ENCODE measurements around the gene CST2.
"Not testable (repeated sequence)": the region's sequence is repeated elsewhere in the genome, so short reads cannot be mapped to it uniquely, and the experiment has no call there.

Gene CST2, protein sequence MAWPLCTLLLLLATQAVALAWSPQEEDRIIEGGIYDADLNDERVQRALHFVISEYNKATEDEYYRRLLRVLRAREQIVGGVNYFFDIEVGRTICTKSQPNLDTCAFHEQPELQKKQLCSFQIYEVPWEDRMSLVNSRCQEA

GRCh38 chr20:23826541-23827021 is at the start of gene CST2:
TSS of gene CST2 (minus strand) at chr20:23826729. CDS start at chr20:23826660, 69 bp downstream.
- DNase-seq (ENCODE audit: low read depth in 2 of 2): no peak

DNA sequence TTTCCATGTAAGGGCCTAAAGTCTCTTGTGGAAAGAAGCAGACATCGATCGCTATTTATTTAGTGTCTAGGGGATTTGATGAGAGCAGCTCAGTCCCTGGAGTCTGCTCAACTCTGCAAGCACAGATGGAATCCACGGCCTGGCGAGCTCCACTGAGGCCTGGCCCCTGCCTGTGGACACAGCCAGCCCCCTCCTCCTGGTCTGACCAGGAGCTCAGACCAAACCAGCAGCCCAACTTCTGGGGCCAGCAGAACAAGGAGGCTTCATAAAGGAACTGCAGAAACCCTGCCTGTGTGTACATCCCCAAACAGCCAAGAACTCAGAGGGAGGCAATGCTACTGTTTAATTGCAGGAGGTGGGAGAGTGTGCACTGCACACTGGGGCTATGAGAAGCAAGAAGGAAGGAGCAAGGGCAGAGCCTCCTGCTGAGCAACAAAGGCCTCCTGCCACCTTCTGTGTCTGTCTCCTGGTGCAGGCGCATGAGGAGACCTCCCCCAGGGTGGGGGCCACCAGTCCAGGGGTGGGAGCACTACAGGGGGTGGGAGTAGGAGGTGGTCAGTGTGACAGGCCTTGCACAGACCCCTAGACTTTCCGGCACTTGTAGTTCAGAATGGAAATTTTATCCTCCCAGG is 49.2 kb upstream of the CST2 start:
- DNase-seq (ENCODE audit: low read depth in 2 of 2): no peak

DNA sequence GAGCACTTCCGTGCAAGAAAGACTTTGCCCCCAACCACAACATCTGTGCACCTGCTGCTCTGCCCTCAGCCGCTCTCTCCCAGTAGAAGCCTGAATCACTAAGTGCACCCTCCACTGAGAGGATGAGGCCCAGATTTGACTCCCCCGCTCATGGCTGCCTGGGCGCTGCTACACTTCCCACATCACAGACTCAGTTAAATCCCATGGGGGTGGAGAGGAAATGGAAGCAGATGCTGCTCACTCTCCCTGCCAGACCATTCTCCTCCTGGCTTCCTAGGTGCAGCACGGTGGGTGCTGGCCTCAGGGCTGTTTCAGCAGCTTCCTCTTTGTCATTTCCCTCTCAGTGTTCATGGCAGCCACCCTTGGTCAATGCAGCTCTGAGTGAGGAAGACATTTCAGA is 48.2 kb upstream of the CST2 start:
- no peak for DNase-seq (ENCODE audit: low read depth in 2 of 2)

- DNase-seq (ENCODE audit: low read depth in 2 of 2): no peak
These were observed 47.0 kb upstream of the CST2 start for GRCh38 chr20:23873370-23874015.

DNA sequence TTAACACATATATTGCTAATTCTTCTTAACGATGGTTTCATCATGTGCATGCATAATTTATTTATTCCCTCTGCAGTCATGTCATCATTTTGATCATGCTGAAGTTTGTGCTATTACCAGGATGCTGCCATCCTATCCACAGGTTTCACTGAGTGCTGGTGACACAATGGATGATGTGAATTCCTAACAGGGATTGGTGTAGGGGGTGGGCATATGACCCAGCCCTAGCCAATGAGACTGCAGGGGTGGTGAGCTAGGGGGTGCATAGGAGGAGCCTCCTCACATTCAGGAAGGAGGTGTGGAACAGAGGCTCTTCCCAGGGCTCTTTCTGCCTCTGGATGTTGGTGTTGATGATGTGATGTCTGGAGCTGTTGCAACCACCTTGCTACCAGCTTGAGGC is 45.5 kb upstream of the CST2 start:
- no peak for DNase-seq (ENCODE audit: low read depth in 2 of 2)

GRCh38 chr20:23870461-23870860 is 43.9 kb upstream of the CST2 start:
- DNase-seq (ENCODE audit: low read depth in 2 of 2): no peak

DNA sequence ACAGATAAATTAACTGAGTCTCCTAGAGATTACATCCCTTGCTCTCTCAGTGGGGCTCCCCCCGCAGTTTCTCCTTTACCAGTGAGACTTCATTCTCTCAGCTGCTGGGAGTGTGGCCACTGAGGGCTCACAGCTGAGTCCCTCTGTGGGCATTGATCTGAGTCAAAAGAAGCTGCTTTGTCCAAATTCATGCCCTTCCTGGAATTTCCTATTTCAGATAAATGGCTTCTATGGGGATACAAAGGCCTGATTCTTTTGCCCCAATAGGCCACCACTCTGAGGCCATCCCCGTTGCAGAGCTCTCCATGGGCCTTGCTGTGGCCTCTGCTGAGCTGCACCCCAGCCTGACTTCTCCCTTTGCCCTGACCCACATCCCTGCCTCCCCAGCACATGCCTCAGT is 43.0 kb upstream of the CST2 start:
- DNase-seq (ENCODE audit: low read depth in 2 of 2): no peak

- DNase-seq (ENCODE audit: low read depth in 2 of 2): no peak
These were observed 41.8 kb upstream of the CST2 start for GRCh38 chr20:23868321-23868720.

- no peak for DNase-seq (ENCODE audit: low read depth in 2 of 2)
These were observed 40.7 kb upstream of the CST2 start for GRCh38 chr20:23867152-23867776.

GRCh38 chr20:23860771-23861170 is 34.2 kb upstream of the CST2 start:
- not testable (repeated sequence) for DNase-seq (ENCODE audit: low read depth in 2 of 2)

GRCh38 chr20:23857962-23858595 is 31.6 kb upstream of the CST2 start:
- no peak for DNase-seq (ENCODE audit: low read depth in 2 of 2)

GRCh38 chr20:23856736-23857135 is 30.2 kb upstream of the CST2 start:
- no peak for DNase-seq (ENCODE audit: low read depth in 2 of 2)

DNA sequence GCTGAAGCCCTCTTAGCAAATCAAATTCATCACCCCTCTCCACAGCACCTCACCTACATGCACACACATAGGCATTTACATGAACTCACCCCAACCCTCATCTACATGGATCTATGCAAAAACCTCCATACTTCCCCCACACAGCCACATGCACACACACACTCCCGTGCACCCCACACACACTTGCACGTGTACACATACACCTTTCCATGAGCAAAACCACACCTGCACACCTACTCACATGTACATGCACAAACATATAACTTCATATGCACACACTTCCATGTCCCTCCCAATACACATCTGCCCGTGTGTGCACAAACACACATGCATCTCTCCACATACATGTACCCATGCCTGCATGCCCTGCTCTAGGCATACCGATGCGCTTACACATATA is 29.7 kb upstream of the CST2 start:
- no peak for DNase-seq (ENCODE audit: low read depth in 2 of 2)

- DNase-seq (ENCODE audit: low read depth in 2 of 2): no peak
These were observed 15.2 kb upstream of the CST2 start for GRCh38 chr20:23841693-23842092.

- no peak for DNase-seq (ENCODE audit: low read depth in 2 of 2)
These were observed 9.2 kb upstream of the CST2 start for GRCh38 chr20:23835716-23836115.

- no peak for DNase-seq (ENCODE audit: low read depth in 2 of 2)
These were observed 6.4 kb upstream of the CST2 start for GRCh38 chr20:23832775-23833513.

DNA sequence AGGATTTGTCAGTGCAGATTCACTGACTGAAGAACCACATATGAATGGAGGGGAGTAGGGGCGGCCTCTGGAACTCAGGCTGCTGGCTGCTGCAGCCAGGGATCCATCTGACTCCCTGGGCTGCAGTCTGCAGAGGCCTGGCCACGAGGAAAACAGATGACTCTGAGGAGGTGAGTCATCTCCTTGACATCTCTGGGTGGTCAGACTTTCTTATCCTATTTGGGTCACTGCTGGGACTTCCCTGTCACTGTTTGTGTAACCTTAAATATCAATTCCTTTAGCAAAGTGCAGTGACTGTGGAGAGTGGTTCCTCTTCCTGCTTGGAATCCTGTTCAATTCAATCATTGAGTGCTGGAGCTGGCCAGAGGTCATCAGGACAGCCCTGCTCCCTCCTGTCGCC is 5.4 kb upstream of the CST2 start:
- not testable (repeated sequence) for DNase-seq (ENCODE audit: low read depth in 2 of 2)

DNA sequence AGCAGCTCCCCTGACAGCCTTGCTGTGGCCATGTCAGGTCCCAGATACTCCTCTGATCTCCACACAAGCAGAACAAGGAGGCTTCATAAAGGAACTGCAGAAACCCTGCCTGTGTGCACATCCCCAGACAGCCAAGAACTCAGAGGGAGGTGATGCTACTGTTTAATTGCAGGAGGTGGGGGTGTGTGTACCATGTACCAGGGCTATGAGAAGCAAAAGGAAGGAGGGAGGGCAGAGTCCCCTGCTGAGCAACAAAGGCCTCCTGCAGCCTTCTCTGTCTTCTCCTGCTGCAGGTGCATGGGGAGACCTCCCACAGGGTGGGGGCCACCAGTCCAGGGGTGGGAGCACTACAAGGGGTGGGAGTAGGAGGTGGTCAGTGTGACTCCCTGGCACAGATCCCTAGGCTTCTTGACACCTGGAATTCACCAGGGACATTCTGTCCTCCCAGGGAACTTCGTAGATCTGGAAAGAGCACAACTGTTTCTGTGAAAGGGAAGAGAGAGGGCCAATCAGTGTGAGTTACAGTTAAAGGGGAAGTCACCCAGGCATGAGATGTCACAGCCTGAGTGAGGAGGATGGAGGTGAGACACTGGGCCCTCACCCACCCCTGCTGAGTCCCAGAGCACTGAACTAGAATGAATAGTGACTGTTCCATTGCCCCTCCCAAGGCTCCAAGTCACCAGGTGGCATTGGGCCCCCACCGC is 2.8 kb downstream of the CST2 start:
- DNase-seq (ENCODE audit: low read depth in 2 of 2): no peak

GRCh38 chr20:23823111-23823510 is 3.4 kb downstream of the CST2 start:
- DNase-seq (ENCODE audit: low read depth in 2 of 2): no peak

DNA sequence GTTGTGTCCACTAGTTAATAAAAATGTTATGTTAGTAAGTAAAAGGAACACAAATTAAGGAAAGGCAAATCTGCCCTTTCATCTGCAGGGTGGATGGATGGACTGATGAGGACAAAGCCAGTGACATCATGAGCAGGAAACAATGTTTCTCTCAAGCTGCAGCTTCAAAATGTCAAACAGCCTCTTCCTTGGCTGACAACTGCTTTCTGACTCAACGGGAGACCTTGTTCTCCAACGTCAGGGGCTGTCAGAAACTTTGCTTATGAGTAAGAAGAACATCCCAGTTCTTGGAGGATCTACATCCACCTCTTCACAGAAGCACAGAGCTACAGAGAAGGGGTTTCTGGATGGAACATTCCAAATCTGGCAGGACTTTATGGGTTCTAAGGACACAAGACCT is 6.0 kb downstream of the CST2 start:
- DNase-seq (ENCODE audit: low read depth in 2 of 2): no peak

GRCh38 chr20:23811559-23811958 is 15.0 kb downstream of the CST2 start:
- DNase-seq (ENCODE audit: low read depth in 2 of 2): not testable (repeated sequence)

Measured in activated CD4-positive, alpha-beta T cell treated with anti-CD3 and anti-CD28 coated beads for 24 hours (primary cell).